ENCODE measurements around the gene PEMT. TPM values are rescaled to one million over a fixed set of nuclear protein-coding genes. Genes with fewer than 3 reads are reported as not detected.
A peak's percentile ranks its signal among the peaks of the same experiment; 100 is the strongest.

PEMT gene
- total RNA-seq, 2 donors from 2014 or later: 27.8 to 37.7 TPM

- DNase-seq (ENCODE audit: low spot score): no peak
- no peak for TF ChIP-seq CTCF (IDR thresholded peaks at IDR 0.05)
- no peaks in the 10 kb centered on the region for H3K27me3 ChIP-seq
- H3K4me3 ChIP-seq: no peak overlapping the region
- H3K4me1 ChIP-seq: peaks cover 0 to 48% of the 10 kb centered on the region in 2 donors
- peak overlapping the region; percentile 81 to 94 for H3K27ac ChIP-seq
- H3K9me3 ChIP-seq: no peaks in the 10 kb centered on the region
- H3K36me3 ChIP-seq: no peaks in the 10 kb centered on the region
Measured at GRCh38 chr17:17541640-17542001, 49.9 kb downstream of the PEMT start.

- no peak overlapping the region for H3K4me3 ChIP-seq
- no peaks in the 10 kb centered on the region for H3K9me3 ChIP-seq
- no peak for TF ChIP-seq CTCF (IDR thresholded peaks at IDR 0.05)
- no peak for DNase-seq (ENCODE audit: low spot score)
- peak overlapping the region; percentile 81 to 94 for H3K27ac ChIP-seq
- peaks cover 0 to 48% of the 10 kb centered on the region in 2 donors for H3K4me1 ChIP-seq
- H3K36me3 ChIP-seq: no peaks in the 10 kb centered on the region
- H3K27me3 ChIP-seq: no peaks in the 10 kb centered on the region
Measured at GRCh38 chr17:17540935-17541639, 50.4 kb downstream of the PEMT start.

GRCh38 chr17:17540278-17540906 is 51.1 kb downstream of the PEMT start:
- Histone ChIP-seq H3K36me3 (no peaks in the 10 kb centered on the region), H3K9me3 (no peaks in the 10 kb centered on the region), H3K27me3 (no peaks in the 10 kb centered on the region), H3K4me3 (no peak overlapping the region), H3K4me1 (peaks cover 0 to 49% of the 10 kb centered on the region in 2 donors), H3K27ac (peak overlapping the region; percentile 81 to 94)
- TF ChIP-seq CTCF (IDR thresholded peaks at IDR 0.05): no peak
- DNase-seq (ENCODE audit: low spot score): no peak

- no peaks in the 10 kb centered on the region for H3K27me3 ChIP-seq
- no peaks in the 10 kb centered on the region for H3K9me3 ChIP-seq
- DNase-seq (ENCODE audit: low spot score): no peak
- TF ChIP-seq CTCF (IDR thresholded peaks at IDR 0.05): no peak
- peak overlapping the region; percentile 81 to 94 for H3K27ac ChIP-seq
- no peak overlapping the region for H3K4me3 ChIP-seq
- H3K36me3 ChIP-seq: no peaks in the 10 kb centered on the region
- peaks cover 0 to 45% of the 10 kb centered on the region in 2 donors for H3K4me1 ChIP-seq
Measured at GRCh38 chr17:17539591-17539990, 51.9 kb downstream of the PEMT start.

- Histone ChIP-seq H3K36me3 (no peaks in the 10 kb centered on the region), H3K4me1 (peaks cover 0 to 45% of the 10 kb centered on the region in 2 donors), H3K4me3 (no peak overlapping the region), H3K9me3 (no peaks in the 10 kb centered on the region), H3K27ac (peak overlapping the region; percentile 81 to 94), H3K27me3 (no peaks in the 10 kb centered on the region)
- no peak for TF ChIP-seq CTCF (IDR thresholded peaks at IDR 0.05)
- no peak for DNase-seq (ENCODE audit: low spot score)
Measured at GRCh38 chr17:17538417-17539391, 52.8 kb downstream of the PEMT start.

Measured in right atrium auricular region (tissue), 2 donors.